Measurements from ENCODE around the gene SLC5A2. TPM values are rescaled to one million over a fixed set of nuclear protein-coding genes. Genes with fewer than 3 reads are reported as not detected.

The SLC5A2 gene
- total and polyA plus RNA-seq, 2 experiments from 2014 or later: 0.36 to 4.9 TPM

DNA sequence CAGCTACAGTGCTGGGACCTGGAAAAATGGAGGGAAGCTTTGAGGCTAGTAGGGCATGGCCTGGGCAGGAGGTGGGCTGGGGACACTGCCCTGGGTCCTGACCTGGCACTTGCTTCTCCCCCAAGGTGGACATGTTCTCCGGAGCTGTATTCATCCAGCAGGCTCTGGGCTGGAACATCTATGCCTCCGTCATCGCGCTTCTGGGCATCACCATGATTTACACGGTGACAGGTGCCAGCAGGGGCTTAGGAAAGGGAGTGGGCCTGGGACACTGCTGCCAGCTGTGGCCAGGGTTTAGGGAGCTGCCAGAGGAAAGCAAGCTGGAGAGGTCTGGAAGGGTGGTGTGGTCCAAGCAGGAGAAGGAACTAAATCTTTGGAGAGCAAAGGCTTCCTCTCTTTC is 3.1 kb downstream of the SLC5A2 start:
- Histone ChIP-seq H3K27ac (no peak overlapping the region), H3K27me3 (peaks cover 60% of the 10 kb centered on the region), H3K9me3 (ENCODE audit: low read depth) (no peaks in the 10 kb centered on the region), H3K36me3 (no peaks in the 10 kb centered on the region), H3K4me1 (ENCODE audit: low read depth) (no peaks in the 10 kb centered on the region), H3K4me3 (no peak overlapping the region)
- TF ChIP-seq, protein P1, sequence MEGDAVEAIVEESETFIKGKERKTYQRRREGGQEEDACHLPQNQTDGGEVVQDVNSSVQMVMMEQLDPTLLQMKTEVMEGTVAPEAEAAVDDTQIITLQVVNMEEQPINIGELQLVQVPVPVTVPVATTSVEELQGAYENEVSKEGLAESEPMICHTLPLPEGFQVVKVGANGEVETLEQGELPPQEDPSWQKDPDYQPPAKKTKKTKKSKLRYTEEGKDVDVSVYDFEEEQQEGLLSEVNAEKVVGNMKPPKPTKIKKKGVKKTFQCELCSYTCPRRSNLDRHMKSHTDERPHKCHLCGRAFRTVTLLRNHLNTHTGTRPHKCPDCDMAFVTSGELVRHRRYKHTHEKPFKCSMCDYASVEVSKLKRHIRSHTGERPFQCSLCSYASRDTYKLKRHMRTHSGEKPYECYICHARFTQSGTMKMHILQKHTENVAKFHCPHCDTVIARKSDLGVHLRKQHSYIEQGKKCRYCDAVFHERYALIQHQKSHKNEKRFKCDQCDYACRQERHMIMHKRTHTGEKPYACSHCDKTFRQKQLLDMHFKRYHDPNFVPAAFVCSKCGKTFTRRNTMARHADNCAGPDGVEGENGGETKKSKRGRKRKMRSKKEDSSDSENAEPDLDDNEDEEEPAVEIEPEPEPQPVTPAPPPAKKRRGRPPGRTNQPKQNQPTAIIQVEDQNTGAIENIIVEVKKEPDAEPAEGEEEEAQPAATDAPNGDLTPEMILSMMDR (IDR thresholded peaks at IDR 0.05; ENCODE audit: low read depth, low read length): no peak
- DNase-seq (ENCODE audit: low read depth in 1 of 2, low spot score in 1 of 2): no peak

DNA sequence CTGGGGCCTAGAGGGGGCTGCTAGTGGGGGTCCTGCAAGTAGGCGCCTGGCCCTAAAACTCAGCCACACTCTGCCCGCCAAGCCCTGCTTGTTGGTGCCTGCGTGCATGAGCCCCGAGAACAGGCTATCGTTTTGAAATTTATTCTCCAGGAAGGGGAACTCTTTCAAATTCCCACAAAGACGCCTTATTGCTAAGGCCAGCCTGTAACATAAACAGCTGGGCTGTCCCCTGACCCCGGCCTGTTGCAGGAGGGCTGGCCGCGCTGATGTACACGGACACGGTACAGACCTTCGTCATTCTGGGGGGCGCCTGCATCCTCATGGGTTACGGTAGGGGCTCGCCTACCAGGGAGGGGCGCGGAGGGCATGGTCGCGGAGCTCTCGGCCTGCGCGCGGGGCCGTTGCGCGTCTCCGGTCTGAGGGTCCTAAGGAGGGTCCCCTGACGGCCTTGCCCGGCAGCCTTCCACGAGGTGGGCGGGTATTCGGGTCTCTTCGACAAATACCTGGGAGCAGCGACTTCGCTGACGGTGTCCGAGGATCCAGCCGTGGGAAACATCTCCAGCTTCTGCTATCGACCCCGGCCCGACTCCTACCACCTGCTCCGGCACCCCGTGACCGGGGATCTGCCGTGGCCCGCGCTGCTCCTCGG is 4.3 kb downstream of the SLC5A2 start:
- TF ChIP-seq, protein P1 (IDR thresholded peaks at IDR 0.05; ENCODE audit: low read depth, low read length): no peak
- Histone ChIP-seq H3K36me3 (no peaks in the 10 kb centered on the region), H3K4me3 (peak overlapping the region; percentile 35), H3K27ac (no peak overlapping the region), H3K9me3 (ENCODE audit: low read depth) (no peaks in the 10 kb centered on the region), H3K27me3 (peaks cover 51% of the 10 kb centered on the region), H3K4me1 (ENCODE audit: low read depth) (no peaks in the 10 kb centered on the region)
- DNase-seq (ENCODE audit: low read depth in 1 of 2, low spot score in 1 of 2): no peak

DNA sequence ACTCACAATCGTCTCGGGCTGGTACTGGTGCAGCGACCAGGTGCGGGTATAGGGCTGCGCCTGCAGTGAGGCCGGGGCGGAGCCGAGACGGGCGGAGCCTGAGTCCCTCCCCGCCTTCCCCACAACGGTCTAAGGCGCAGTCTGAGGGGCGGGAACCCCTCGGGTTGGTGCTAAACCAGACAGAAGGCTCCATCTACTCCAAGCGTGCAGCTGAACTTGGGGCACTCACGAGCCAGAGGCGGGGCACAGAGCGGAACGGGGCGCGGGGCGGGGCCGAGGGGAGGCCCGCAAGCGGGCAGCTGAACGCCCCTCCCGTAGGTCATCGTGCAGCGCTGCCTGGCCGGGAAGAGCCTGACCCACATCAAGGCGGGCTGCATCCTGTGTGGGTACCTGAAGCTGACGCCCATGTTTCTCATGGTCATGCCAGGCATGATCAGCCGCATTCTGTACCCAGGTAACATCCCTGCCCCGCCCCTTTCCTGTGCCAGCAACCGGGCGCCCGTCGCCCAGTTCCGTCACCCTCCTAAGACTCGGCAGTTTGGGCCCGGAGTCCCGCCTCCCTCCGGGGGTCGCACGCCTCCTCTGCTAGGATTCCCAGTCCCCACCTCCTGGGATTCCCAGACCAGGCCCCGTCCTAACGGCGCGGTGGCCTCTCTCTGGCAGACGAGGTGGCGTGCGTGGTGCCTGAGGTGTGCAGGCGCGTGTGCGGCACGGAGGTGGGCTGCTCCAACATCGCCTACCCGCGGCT is 5.0 kb downstream of the SLC5A2 start:
- H3K9me3 ChIP-seq (ENCODE audit: low read depth): no peaks in the 10 kb centered on the region
- TF ChIP-seq, protein P1 (IDR thresholded peaks at IDR 0.05; ENCODE audit: low read depth, low read length): no peak
- H3K27ac ChIP-seq: no peak overlapping the region
- peak; percentile 44 to 70 for DNase-seq (ENCODE audit: low read depth in 1 of 2, low spot score in 1 of 2)
- H3K36me3 ChIP-seq: peaks cover 6% of the 10 kb centered on the region
- H3K27me3 ChIP-seq: peaks cover 44% of the 10 kb centered on the region
- no peaks in the 10 kb centered on the region for H3K4me1 ChIP-seq (ENCODE audit: low read depth)
- peak overlapping the region; percentile 35 for H3K4me3 ChIP-seq

DNA sequence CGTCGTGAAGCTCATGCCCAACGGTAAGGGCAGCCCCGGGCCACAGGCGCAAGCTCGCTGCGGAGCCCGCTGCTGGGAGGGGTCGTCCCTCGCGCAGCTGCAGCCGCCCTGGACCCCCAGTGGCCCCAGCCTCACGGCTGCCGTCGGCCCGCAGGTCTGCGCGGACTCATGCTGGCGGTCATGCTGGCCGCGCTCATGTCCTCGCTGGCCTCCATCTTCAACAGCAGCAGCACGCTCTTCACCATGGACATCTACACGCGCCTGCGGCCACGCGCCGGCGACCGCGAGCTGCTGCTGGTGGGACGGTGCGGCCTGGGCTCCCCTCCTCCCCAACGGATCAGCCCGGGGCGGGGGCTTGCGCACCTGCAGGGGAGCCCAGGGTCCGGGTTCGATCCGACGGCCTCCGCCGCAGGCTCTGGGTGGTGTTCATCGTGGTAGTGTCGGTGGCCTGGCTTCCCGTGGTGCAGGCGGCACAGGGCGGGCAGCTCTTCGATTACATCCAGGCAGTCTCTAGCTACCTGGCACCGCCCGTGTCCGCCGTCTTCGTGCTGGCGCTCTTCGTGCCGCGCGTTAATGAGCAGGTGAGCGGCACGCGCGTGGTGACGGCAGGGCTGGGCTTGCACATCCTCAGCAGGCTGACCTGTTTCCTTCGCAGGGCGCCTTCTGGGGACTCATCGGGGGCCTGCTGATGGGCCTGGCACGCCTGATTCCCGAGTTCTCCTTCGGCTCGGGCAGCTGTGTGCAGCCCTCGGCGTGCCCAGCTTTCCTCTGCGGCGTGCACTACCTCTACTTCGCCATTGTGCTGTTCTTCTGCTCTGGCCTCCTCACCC is 5.8 kb downstream of the SLC5A2 start:
- DNase-seq (ENCODE audit: low read depth in 1 of 2, low spot score in 1 of 2): peak in 1 of 2 donors; percentile 27
- TF ChIP-seq, protein P1 (IDR thresholded peaks at IDR 0.05; ENCODE audit: low read depth, low read length): no peak
- Histone ChIP-seq H3K4me3 (peak overlapping the region; percentile 35), H3K27ac (no peak overlapping the region), H3K4me1 (ENCODE audit: low read depth) (no peaks in the 10 kb centered on the region), H3K27me3 (peaks cover 43% of the 10 kb centered on the region), H3K36me3 (peaks cover 10% of the 10 kb centered on the region), H3K9me3 (ENCODE audit: low read depth) (no peaks in the 10 kb centered on the region)

DNA sequence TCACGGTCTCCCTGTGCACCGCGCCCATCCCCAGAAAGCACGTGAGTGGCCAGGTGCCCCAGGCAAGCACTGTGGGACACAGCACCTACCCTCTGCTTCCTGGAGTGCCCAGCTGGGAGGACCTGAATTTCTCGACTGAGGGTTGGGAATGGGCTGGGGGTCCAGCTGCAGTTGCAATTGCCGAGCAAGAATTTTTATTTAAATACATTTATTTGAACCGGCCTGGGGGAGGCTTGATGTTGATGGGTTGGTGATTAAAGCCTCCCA is 6.3 kb downstream of the SLC5A2 start:
- H3K4me3 ChIP-seq: no peak overlapping the region
- no peak overlapping the region for H3K27ac ChIP-seq
- DNase-seq (ENCODE audit: low read depth in 1 of 2, low spot score in 1 of 2): no peak
- TF ChIP-seq, protein P1 (IDR thresholded peaks at IDR 0.05; ENCODE audit: low read depth, low read length): no peak
- peaks cover 43% of the 10 kb centered on the region for H3K27me3 ChIP-seq
- no peaks in the 10 kb centered on the region for H3K4me1 ChIP-seq (ENCODE audit: low read depth)
- peaks cover 10% of the 10 kb centered on the region for H3K36me3 ChIP-seq
- no peaks in the 10 kb centered on the region for H3K9me3 ChIP-seq (ENCODE audit: low read depth)

Data from cardiac muscle cell (in vitro differentiated cells and primary cell).